BE2C (cell line): ENCODE results near the gene MRPL32.

Source experiments
- DNase-seq: peaks from one replicate; pipeline ENCODE4 v3.0.0-alpha.2; 2020
- H3K27me3 ChIP-seq: fragments of 250-450 bp; sonication (Bioruptor Pico); 2 replicates; pipeline ENCODE4 v1.5.1; 2020; ENCODE audit warnings: mild to moderate bottlenecking
- H3K36me3 ChIP-seq: fragments of 250-450 bp; sonication (Bioruptor Pico); 2 replicates; pipeline ENCODE4 v1.5.1; 2020; ENCODE audit warnings: mild to moderate bottlenecking
- H3K4me1 ChIP-seq: fragments of 250-450 bp; sonication (Bioruptor Pico); 2 replicates; pipeline ENCODE4 v1.5.1; 2020
- H3K4me3 ChIP-seq: 2 replicates; pipeline ENCODE4 v1.5.1; 2011; ENCODE audit warnings: low read depth, low read length
- H3K9me3 ChIP-seq: fragments of 250-450 bp; sonication (Bioruptor Pico); 2 replicates; pipeline ENCODE4 v1.5.1; 2020
- CTCF ChIP-seq: IDR thresholded peaks from 2 replicates; pipeline ENCODE4 v1.5.1; 2012; ENCODE audit warnings: mild to moderate bottlenecking, low read depth, low read length

The MRPL32 gene

DNA sequence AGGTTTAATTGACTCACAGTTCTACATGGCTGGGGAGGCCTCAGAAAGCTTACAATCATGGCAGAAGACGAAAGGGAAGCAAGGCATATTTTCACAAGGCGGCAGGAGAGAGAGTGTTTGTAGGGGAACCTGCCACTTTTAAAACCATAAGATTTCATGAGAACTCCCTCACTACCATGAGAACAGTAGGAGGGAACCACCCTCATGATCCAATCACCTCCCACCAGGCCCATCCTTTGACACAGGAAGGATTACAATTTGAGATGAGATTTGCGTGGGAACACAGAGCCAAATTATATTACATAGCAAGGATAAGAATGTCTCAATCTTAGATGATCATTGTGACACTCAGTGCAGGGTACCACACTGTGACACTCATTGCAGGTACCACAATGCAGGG lies 44.2 kb downstream of the MRPL32 start:
- TF ChIP-seq CTCF: no peak
- H3K27me3 ChIP-seq: no peaks in the 10 kb centered on the region
- H3K4me1 ChIP-seq: no peaks in the 10 kb centered on the region
- no peaks in the 10 kb centered on the region for H3K36me3 ChIP-seq
- DNase-seq: no peak
- H3K9me3 ChIP-seq: no peaks in the 10 kb centered on the region
- H3K4me3 ChIP-seq: no peak overlapping the region

DNA sequence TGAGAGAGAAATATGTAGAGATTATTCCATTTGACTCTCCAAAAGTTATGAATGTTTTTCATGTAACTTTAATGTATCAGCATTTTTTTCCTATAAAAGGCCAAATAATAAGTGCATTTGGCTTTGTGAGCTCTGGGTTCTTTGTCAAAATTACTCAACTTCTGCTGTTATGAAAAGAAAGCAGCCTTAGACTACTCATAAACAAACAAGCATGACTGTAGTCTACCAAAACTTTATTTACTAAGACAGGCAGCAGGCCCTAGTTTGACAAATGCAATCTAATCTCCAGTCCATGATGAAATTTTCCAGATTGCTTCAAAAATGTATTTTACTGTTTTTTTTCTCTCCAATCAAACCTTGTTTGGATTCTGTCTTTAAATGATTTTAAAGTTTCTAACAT lies 46.3 kb downstream of the MRPL32 start:
- DNase-seq: no peak
- Histone ChIP-seq H3K9me3 (no peaks in the 10 kb centered on the region), H3K27me3 (no peaks in the 10 kb centered on the region), H3K4me1 (no peaks in the 10 kb centered on the region), H3K4me3 (no peak overlapping the region), H3K36me3 (no peaks in the 10 kb centered on the region)
- no peak for TF ChIP-seq CTCF

- no peak for TF ChIP-seq CTCF
- H3K27me3 ChIP-seq: no peaks in the 10 kb centered on the region; the same call in 1 of the 2 replicates
- no peaks in the 10 kb centered on the region; the same call in 1 of the 2 replicates for H3K9me3 ChIP-seq
- H3K4me3 ChIP-seq: no peak overlapping the region
- DNase-seq: no peak
- no peaks in the 10 kb centered on the region for H3K4me1 ChIP-seq
- H3K36me3 ChIP-seq: no peaks in the 10 kb centered on the region
Measured at GRCh38 chr7:42980084-42980483, 47.9 kb downstream of the MRPL32 start.

DNA sequence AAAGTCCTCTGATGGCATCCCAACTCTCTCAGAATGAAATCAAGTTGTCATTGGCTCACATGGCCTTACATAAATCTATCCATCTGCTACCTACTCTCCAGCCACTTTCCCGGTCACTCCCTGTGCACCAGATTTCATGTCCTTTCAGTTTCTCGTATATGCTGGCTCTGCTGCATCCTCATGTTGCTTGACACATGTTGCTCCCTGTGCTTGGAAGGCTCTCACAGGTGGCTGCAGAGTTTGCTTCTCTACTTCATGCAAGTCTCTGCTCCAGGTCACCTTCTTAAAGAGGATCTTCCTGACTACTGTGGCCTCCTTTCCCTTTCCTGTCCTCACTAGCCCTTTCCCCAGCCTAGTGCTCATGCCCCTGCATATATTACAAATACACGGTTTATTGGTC lies 48.3 kb downstream of the MRPL32 start:
- Histone ChIP-seq H3K4me3 (no peak overlapping the region), H3K9me3 (no peaks in the 10 kb centered on the region; the same call in 1 of the 2 replicates), H3K4me1 (no peaks in the 10 kb centered on the region), H3K27me3 (no peaks in the 10 kb centered on the region; the same call in 1 of the 2 replicates), H3K36me3 (no peaks in the 10 kb centered on the region)
- TF ChIP-seq CTCF: no peak
- DNase-seq: no peak

GRCh38 chr7:42981601-42982000 lies 49.4 kb downstream of the MRPL32 start:
- Histone ChIP-seq H3K36me3 (no peaks in the 10 kb centered on the region), H3K27me3 (no peaks in the 10 kb centered on the region; the same call in 1 of the 2 replicates), H3K9me3 (no peaks in the 10 kb centered on the region; the same call in 1 of the 2 replicates), H3K4me1 (no peaks in the 10 kb centered on the region), H3K4me3 (no peak overlapping the region)
- DNase-seq: no peak
- no peak for TF ChIP-seq CTCF

DNA sequence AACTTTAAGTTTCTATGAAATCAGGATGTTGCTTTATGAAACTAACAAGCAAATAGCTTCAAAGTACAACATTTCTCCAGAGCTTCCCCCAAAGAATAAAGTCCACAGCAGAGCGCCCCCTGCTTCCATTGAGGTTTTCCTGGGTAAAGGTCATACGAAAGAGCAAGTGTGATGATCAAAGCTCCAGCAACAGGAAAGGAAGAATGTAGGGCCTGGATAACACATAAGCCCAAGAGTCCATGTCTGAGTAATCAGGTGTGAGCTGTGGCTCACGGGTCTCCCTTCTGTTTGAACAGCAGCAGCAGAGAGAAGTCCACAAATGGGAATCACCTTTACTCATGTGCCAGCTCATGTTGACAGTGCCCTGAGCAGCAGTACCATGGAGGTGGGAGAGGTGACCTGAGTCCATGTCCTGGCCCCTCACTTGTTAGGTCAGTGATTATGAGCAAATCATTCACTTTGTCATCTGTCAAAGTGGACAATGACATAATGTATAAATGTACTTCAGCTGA lies 50.5 kb downstream of the MRPL32 start:
- no peak for TF ChIP-seq CTCF
- H3K9me3 ChIP-seq: no peaks in the 10 kb centered on the region; the same call in 1 of the 2 replicates
- H3K4me1 ChIP-seq: no peaks in the 10 kb centered on the region
- no peaks in the 10 kb centered on the region for H3K36me3 ChIP-seq
- no peak overlapping the region for H3K4me3 ChIP-seq
- no peak for DNase-seq
- H3K27me3 ChIP-seq: no peaks in the 10 kb centered on the region; the same call in none of the 2 replicates
